ENCODE results near the gene DMD.
"Not testable (repeated sequence)": the region's sequence is repeated elsewhere in the genome, so short reads cannot be mapped to it uniquely, and the experiment has no call there.

DMD gene

GRCh38 chrX:33087411-33087810 lies 123.9 kb downstream of the DMD start:
- no peak for TF ChIP-seq CTCF (IDR thresholded peaks at IDR 0.05; ENCODE audit: low read depth, low read length)
- no peak overlapping the region for H3K4me3 ChIP-seq (ENCODE audit: low read depth, low read length)

- TF ChIP-seq CTCF (IDR thresholded peaks at IDR 0.05; ENCODE audit: low read depth, low read length), result no peak
- H3K4me3 ChIP-seq (ENCODE audit: low read depth, low read length), result no peak overlapping the region
These were observed 124.5 kb downstream of the DMD start for GRCh38 chrX:33086886-33087285.

GRCh38 chrX:33082371-33082770 lies 129.0 kb downstream of the DMD start:
- no peak overlapping the region for H3K4me3 ChIP-seq (ENCODE audit: low read depth, low read length)
- no peak for TF ChIP-seq CTCF (IDR thresholded peaks at IDR 0.05; ENCODE audit: low read depth, low read length)

- TF ChIP-seq CTCF (IDR thresholded peaks at IDR 0.05; ENCODE audit: low read depth, low read length), result no peak
- H3K4me3 ChIP-seq (ENCODE audit: low read depth, low read length), result no peak overlapping the region
These were observed 133.1 kb downstream of the DMD start for GRCh38 chrX:33078273-33078672.

GRCh38 chrX:33073660-33074059 lies 137.7 kb downstream of the DMD start:
- H3K4me3 ChIP-seq (ENCODE audit: low read depth, low read length), result not testable (repeated sequence)

GRCh38 chrX:33065415-33065814 lies 145.9 kb downstream of the DMD start:
- TF ChIP-seq CTCF (IDR thresholded peaks at IDR 0.05; ENCODE audit: low read depth, low read length), result no peak
- H3K4me3 ChIP-seq (ENCODE audit: low read depth, low read length), result no peak overlapping the region

GRCh38 chrX:33062041-33062440 lies 149.3 kb downstream of the DMD start:
- H3K4me3 ChIP-seq (ENCODE audit: low read depth, low read length), result no peak overlapping the region
- no peak for TF ChIP-seq CTCF (IDR thresholded peaks at IDR 0.05; ENCODE audit: low read depth, low read length)

- no peak overlapping the region for H3K4me3 ChIP-seq (ENCODE audit: low read depth, low read length)
- no peak for TF ChIP-seq CTCF (IDR thresholded peaks at IDR 0.05; ENCODE audit: low read depth, low read length)
These were observed 158.3 kb downstream of the DMD start for GRCh38 chrX:33053001-33053400.

All from WI38 (cell line).